MG63 (cell line): ENCODE measurements around the gene HMGCL. TPM values are rescaled to one million over a fixed set of nuclear protein-coding genes. Genes with fewer than 3 reads are reported as not detected.

Experiments used
- DNase-seq: peaks from one replicate; pipeline ENCODE4 v3.0.0-alpha.2; 2020
- H3K27me3 ChIP-seq: fragments of 250-450 bp; sonication (Bioruptor Pico); 2 replicates; pipeline ENCODE4 v1.5.1; 2020; ENCODE audit warnings: mild to moderate bottlenecking, moderate library complexity
- H3K36me3 ChIP-seq: fragments of 250-450 bp; sonication (Bioruptor Pico); 2 replicates; pipeline ENCODE4 v1.5.1; 2020; ENCODE audit warnings: mild to moderate bottlenecking, moderate library complexity
- H3K4me3 ChIP-seq: fragments of 250-450 bp; sonication (Bioruptor Pico); 2 replicates; pipeline ENCODE4 v1.5.1; 2020; ENCODE audit warnings: mild to moderate bottlenecking, moderate library complexity
- H3K9me3 ChIP-seq: fragments of 250-450 bp; sonication (Bioruptor Pico); 2 replicates; pipeline ENCODE4 v1.5.1; 2020; ENCODE audit warnings: mild to moderate bottlenecking, moderate library complexity
- total RNA-seq: library from RNA; depleted of rRNA; stranded (reverse); fragments of >200 nt; shearing (Covaris generic); gene quantifications from 2 replicates; pipeline ENCODE4 v1.2.3, GENCODE V29; 2014; ENCODE audit warnings: low replicate concordance; rRNA removed

Gene HMGCL
- total RNA-seq, 1 experiment from 2014 or later: 27.6 TPM

GRCh38 chr1:23772049-23772853 is 53.0 kb downstream of the HMGCL start:
- DNase-seq: peak; percentile 72
- H3K27me3 ChIP-seq: no peaks in the 10 kb centered on the region
- no peaks in the 10 kb centered on the region for H3K9me3 ChIP-seq
- no peak overlapping the region for H3K4me3 ChIP-seq
- H3K36me3 ChIP-seq: 0 out of 2 replicates have a peak, but pooled peaks cover 11% of the 10 kb centered on the region

GRCh38 chr1:23768733-23769132 is 56.5 kb downstream of the HMGCL start:
- Histone ChIP-seq H3K36me3 (peaks cover 22% of the 10 kb centered on the region), H3K9me3 (no peaks in the 10 kb centered on the region)

GRCh38 chr1:23763041-23763577 is 62.1 kb downstream of the HMGCL start:
- no peak for DNase-seq
- Histone ChIP-seq H3K27me3 (no peaks in the 10 kb centered on the region), H3K36me3 (peaks cover 62% of the 10 kb centered on the region), H3K9me3 (no peaks in the 10 kb centered on the region), H3K4me3 (no peak overlapping the region)

More at GRCh38 chr1:23768733-23769132, 56.5 kb downstream of the HMGCL start:
- no peak overlapping the region for H3K4me3 ChIP-seq
- DNase-seq: no peak
- no peaks in the 10 kb centered on the region for H3K27me3 ChIP-seq

- Histone ChIP-seq H3K27me3 (no peaks in the 10 kb centered on the region), H3K9me3 (no peaks in the 10 kb centered on the region), H3K4me3 (no peak overlapping the region), H3K36me3 (peaks cover 81% of the 10 kb centered on the region)
- DNase-seq: no peak
Measured at GRCh38 chr1:23759277-23759676, 66.0 kb downstream of the HMGCL start.

- DNase-seq: no peak
- H3K27me3 ChIP-seq: no peaks in the 10 kb centered on the region
- H3K9me3 ChIP-seq: no peaks in the 10 kb centered on the region
- peaks cover 90% of the 10 kb centered on the region for H3K36me3 ChIP-seq
- no peak overlapping the region for H3K4me3 ChIP-seq
Measured at GRCh38 chr1:23757812-23758211, 67.4 kb downstream of the HMGCL start.

- DNase-seq: peak; percentile 57
- Histone ChIP-seq H3K36me3 (peaks cover 95% of the 10 kb centered on the region), H3K4me3 (no peak overlapping the region), H3K27me3 (no peaks in the 10 kb centered on the region), H3K9me3 (no peaks in the 10 kb centered on the region)
Measured at GRCh38 chr1:23756676-23757075, 68.6 kb downstream of the HMGCL start.

- Histone ChIP-seq H3K9me3 (no peaks in the 10 kb centered on the region), H3K27me3 (no peaks in the 10 kb centered on the region), H3K4me3 (no peak overlapping the region), H3K36me3 (peaks cover 97% of the 10 kb centered on the region)
- DNase-seq: no peak
Measured at GRCh38 chr1:23752909-23753308, 72.3 kb downstream of the HMGCL start.

Other genes starting within 250 kb of the HMGCL start
- gene RPL11, start 133.6 kb downstream of the HMGCL start, total RNA-seq: 858 and 903 TPM in 2 replicates
- gene ELOA, start 82.0 kb downstream of the HMGCL start, total RNA-seq: 32.8 and 35.6 TPM in 2 replicates
- 64.2 and 116 TPM in 2 replicates for gene PITHD1, start 47.0 kb downstream of the HMGCL start, total RNA-seq
- 38.5 and 68.6 TPM in 2 replicates for gene LYPLA2, start 34.3 kb downstream of the HMGCL start, total RNA-seq
- gene GALE, start 24.7 kb downstream of the HMGCL start, total RNA-seq: 45.4 and 123 TPM in 2 replicates
- gene FUCA1, start 42.9 kb upstream of the HMGCL start, total RNA-seq: 9.5 and 9.8 TPM in 2 replicates
- gene CNR2, start 87.9 kb upstream of the HMGCL start, total RNA-seq: not detected in 2 replicates
- 36.5 and 47.0 TPM in 2 replicates for gene PNRC2, start 134.4 kb upstream of the HMGCL start, total RNA-seq
- 40.0 and 46.4 TPM in 2 replicates for gene SRSF10, start 154.9 kb upstream of the HMGCL start, total RNA-seq